Right forelimb (tissue), 1 donor: ENCODE data around the gene CRTAC1.

ENCODE experiments used
- DNase-seq: peaks from one replicate; pipeline ENCODE4 v3.0.0-alpha.2; 2018

Gene CRTAC1

GRCh38 chr10:98028168-98028770 is 2.2 kb downstream of the CRTAC1 start:
- peak; percentile 50 for DNase-seq

GRCh38 chr10:98023024-98023423 is 7.4 kb downstream of the CRTAC1 start:
- DNase-seq: no peak

GRCh38 chr10:98020784-98021183 is 9.6 kb downstream of the CRTAC1 start:
- no peak for DNase-seq

DNA sequence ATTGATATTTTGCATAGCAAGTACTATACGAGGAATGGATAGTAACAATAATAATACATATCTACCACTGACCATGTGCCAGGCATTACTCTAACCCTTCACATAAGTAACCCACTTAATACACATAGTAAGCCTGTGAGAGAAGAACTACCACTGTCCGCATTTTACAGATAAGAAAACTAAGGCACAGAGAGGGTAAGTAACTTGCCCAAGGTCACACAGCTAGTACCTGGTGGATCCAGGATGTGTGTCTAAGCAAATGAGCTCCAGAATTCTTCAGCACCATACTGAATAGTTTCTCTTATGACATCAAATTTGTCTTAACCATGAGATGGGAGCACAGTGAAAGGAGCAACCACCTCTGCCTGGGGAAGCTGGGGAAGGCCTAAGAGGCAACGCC is 10.2 kb downstream of the CRTAC1 start:
- DNase-seq: no peak

GRCh38 chr10:98019784-98020183 is 10.6 kb downstream of the CRTAC1 start:
- DNase-seq: no peak

DNA sequence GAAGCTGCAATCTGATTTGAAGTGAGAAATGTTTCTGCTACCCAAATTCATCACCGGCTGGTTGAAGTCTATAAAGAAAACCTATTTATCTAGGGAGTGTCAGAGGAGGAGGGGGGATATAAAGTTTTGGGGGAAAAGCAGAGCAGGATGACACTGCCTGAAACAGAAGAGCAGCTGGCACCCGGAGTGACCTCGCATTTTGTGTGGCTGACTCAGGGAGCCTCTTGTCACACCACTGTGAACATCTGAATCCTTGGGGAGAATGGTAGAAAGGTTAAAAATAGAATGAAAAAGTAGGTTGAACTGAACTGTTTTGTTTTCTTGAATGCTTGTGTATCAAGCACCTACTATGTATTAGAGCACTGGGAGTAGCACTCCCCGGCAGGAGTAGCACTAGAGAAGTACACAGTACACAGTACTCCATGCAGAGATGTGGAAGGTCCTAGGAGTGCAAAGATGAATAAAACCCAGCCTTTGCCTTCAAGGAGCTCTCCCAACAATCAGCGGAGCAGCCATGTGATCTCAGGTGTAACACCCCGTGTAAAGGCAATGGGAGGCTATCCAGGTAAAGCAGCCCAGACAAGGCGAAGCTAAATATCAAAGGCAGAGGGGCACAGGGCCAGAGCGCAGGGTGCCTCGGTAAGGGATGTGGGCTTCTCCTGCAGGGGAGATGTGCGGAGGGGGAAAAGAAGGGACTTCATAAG is 13.5 kb downstream of the CRTAC1 start:
- no peak for DNase-seq

DNA sequence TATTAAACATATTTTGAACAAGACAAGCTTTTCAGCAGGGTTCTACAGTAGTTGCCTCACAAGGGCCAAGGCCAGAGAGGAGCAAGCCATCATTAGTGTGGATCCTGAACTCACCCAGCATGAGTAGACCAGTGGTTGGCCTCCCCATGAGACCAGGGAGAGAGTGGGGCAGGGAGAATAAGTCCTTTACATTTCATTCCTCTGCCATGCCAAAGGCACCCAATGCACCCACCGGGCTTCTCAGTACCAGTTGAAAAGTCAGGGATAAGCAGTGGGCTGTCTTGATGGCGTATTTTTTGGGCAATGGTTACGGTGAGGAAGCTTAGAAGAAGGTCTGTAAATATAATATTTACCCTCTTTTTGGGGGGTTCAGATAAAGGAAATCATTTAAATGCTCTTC is 16.6 kb downstream of the CRTAC1 start:
- no peak for DNase-seq

DNA sequence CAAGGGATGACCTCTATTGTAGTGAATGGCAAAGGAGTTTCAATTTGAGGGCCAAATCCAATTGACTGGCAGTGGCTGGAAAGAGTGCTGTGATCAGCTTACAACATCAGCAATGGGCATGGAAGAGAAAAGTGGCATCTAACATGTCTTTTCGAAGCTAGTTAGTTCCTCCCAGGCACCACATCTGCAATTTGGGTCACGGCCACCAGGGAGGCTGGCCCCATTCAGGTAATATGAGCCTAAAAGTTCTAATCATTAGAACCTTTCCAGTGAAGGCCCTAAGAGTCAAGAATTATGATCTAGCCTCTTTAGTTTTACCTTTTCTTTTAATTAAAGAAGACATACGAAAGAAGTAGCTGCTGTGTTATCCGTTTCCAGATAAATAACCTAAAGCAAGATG is 17.3 kb downstream of the CRTAC1 start:
- DNase-seq: no peak

GRCh38 chr10:98012644-98013043 is 17.8 kb downstream of the CRTAC1 start:
- DNase-seq: no peak

GRCh38 chr10:98010939-98011685 is 19.3 kb downstream of the CRTAC1 start:
- DNase-seq: no peak

- no peak for DNase-seq
Observed at GRCh38 chr10:98006266-98006665, 24.2 kb downstream of the CRTAC1 start.

GRCh38 chr10:98001736-98002135 is 28.7 kb downstream of the CRTAC1 start:
- no peak for DNase-seq

GRCh38 chr10:98000346-98000745 is 30.1 kb downstream of the CRTAC1 start:
- no peak for DNase-seq

- no peak for DNase-seq
Observed at GRCh38 chr10:97999923-98000248, 30.5 kb downstream of the CRTAC1 start.

- DNase-seq: no peak
Observed at GRCh38 chr10:97999066-97999922, 31.1 kb downstream of the CRTAC1 start.

- DNase-seq: no peak
Observed at GRCh38 chr10:97991871-97992270, 38.5 kb downstream of the CRTAC1 start.

- no peak for DNase-seq
Observed at GRCh38 chr10:97981816-97982215, 48.6 kb downstream of the CRTAC1 start.

DNA sequence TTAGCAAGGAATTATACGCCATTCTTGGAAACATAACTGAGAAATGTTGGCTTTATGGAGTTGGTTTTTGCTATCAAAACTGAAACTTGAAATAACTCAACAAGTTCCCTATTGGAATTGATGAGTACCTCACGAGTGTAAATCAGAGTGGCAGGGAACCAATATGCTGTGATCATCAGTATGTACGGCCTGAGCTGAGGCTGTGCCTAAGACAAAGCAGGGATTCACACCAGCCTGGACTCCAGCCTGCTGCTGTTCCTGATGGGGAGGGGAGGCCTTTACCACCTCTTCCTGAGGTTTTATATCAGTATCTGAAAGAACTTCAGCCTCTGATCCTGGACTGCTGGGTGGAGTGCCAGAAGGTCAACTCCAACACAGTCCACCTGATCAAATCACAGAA is 52.7 kb downstream of the CRTAC1 start:
- DNase-seq: no peak

DNA sequence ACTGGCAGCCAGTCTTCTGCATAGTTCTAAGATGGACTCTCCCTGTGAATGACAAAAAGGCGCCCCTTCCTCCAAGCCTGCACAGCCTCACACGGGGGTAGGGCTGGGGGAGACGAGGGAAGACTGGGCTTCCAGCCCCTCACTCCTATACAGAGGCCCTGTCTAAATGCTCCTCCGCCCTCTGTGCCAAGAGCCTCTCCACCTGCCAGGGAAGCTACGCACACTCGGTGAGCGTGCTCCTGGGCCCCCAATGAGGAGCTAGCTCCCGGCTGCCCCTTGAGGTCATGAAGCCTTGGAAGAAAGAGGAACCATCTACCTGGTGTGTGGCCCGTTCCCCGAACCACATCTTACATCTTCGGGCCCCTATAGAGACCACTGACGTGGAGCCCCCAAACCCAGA is 54.8 kb downstream of the CRTAC1 start:
- DNase-seq: no peak

- no peak for DNase-seq
Observed at GRCh38 chr10:97974526-97975525, 55.6 kb downstream of the CRTAC1 start.

- no peak for DNase-seq
Observed at GRCh38 chr10:97974100-97974499, 56.3 kb downstream of the CRTAC1 start.

DNA sequence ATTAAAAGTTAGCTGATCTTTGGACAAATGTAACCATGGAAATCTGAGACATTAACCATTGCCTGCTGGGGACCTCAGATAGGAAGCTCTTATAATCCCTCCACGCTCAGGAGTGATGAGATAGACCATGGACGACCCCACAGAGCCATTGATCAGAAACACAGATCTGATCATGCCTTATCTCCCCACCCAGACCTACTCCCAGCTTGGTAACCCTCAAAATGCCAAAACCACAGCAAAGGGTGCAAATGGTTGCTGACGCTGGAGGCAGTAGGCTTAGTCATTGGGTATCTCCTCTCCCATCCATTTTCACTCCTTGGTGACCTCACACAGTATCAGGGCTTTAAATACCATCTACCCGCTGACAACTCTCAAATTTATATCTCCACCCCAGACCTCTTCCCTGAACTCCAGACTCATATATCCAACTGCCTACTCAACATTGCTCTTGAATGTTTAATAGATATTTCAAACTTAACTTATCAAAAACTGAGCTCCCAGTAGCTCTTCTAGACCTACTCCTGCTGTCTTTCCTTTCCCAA is 60.8 kb downstream of the CRTAC1 start:
- no peak for DNase-seq
